Measurements from ENCODE around the gene NELFCD.

Gene NELFCD

GRCh38 chr20:58973179-58973578, 7.9 kb upstream of the NELFCD start:
- no peak for DNase-seq (ENCODE audit: low spot score)
- no peak for TF ChIP-seq CTCF (IDR thresholded peaks at IDR 0.05; ENCODE audit: extremely low read depth, insufficient read depth, missing control alignments)
- in situ Hi-C loops (cut with MboI; ENCODE audit: low pct_unique_long_range_greater_than_20kb, low sequenced_read_pairs, unreplicated experiment) = loop anchor here (10.0 kb wide), 1 partner anchor 58 kb away; no protein-coding TSS in a partner anchor

- no peak for TF ChIP-seq CTCF (IDR thresholded peaks at IDR 0.05; ENCODE audit: extremely low read depth, insufficient read depth, missing control alignments)
- no peak for DNase-seq (ENCODE audit: low spot score)
- in situ Hi-C loops (cut with MboI; ENCODE audit: low pct_unique_long_range_greater_than_20kb, low sequenced_read_pairs, unreplicated experiment) = loop anchor here (10.0 kb wide), 1 partner anchor 59 kb away; no protein-coding TSS in a partner anchor
Measured at GRCh38 chr20:58973866-58974265, 7.2 kb upstream of the NELFCD start.

- TF ChIP-seq CTCF (IDR thresholded peaks at IDR 0.05; ENCODE audit: extremely low read depth, insufficient read depth, missing control alignments) = no peak
- peak; percentile 1 for DNase-seq (ENCODE audit: low spot score)
- in situ Hi-C loops (cut with MboI; ENCODE audit: low pct_unique_long_range_greater_than_20kb, low sequenced_read_pairs, unreplicated experiment) = loop anchor here (10.0 kb wide), 1 partner anchor 61 kb away; no protein-coding TSS in a partner anchor
Measured at GRCh38 chr20:58975353-58975752, 5.7 kb upstream of the NELFCD start.

- peak; percentile 18 for DNase-seq (ENCODE audit: low spot score)
- no peak for TF ChIP-seq CTCF (IDR thresholded peaks at IDR 0.05; ENCODE audit: extremely low read depth, insufficient read depth, missing control alignments)
- in situ Hi-C loops (cut with MboI; ENCODE audit: low pct_unique_long_range_greater_than_20kb, low sequenced_read_pairs, unreplicated experiment) = loop anchor here (10.0 kb wide), 1 partner anchor 61 kb away; no protein-coding TSS in a partner anchor
Measured at GRCh38 chr20:58976061-58976730, 4.9 kb upstream of the NELFCD start.

GRCh38 chr20:58978351-58979190, 2.5 kb upstream of the NELFCD start:
- no peak for TF ChIP-seq CTCF (IDR thresholded peaks at IDR 0.05; ENCODE audit: extremely low read depth, insufficient read depth, missing control alignments)

GRCh38 chr20:58981628-58982364, 740 bp downstream of the NELFCD start:
- in situ Hi-C loops (cut with MboI; ENCODE audit: low pct_unique_long_range_greater_than_20kb, low sequenced_read_pairs, unreplicated experiment) = loop anchor here (10.0 kb wide), 1 partner anchor 87 kb away; no protein-coding TSS in a partner anchor
- no peak for TF ChIP-seq CTCF (IDR thresholded peaks at IDR 0.05; ENCODE audit: extremely low read depth, insufficient read depth, missing control alignments)
- no peak for DNase-seq (ENCODE audit: low spot score)

More at GRCh38 chr20:58978351-58979190, 2.5 kb upstream of the NELFCD start:
- peak; percentile 3 for DNase-seq (ENCODE audit: low spot score)
- in situ Hi-C loops (cut with MboI; ENCODE audit: low pct_unique_long_range_greater_than_20kb, low sequenced_read_pairs, unreplicated experiment) = loop anchor here (10.0 kb wide), 1 partner anchor 64 kb away; no protein-coding TSS in a partner anchor

Data from GM13977 (cell line).